CD4-positive, CD25-positive, alpha-beta regulatory T cell (primary cell): ENCODE data around the gene ZNF827. TPM values are rescaled to one million over a fixed set of nuclear protein-coding genes. Genes with fewer than 3 reads are reported as not detected.
"Not testable (repeated sequence)": the region's sequence is repeated elsewhere in the genome, so short reads cannot be mapped to it uniquely, and the experiment has no call there.

Experiments
- ATAC-seq, 2 donors: fragments of 150-1000 bp; cut with Tn5 transposase; one replicate each; pipeline ENCODE4 v1.10.0; 2021; ENCODE audit warnings: low read depth in 2 of 2, moderate number of reproducible peaks in 2 of 2, moderate library complexity in 1 of 2
- DNase-seq, 3 donors: peaks; one replicate each; pipeline versions ENCODE4 v3.0.0 to v3.0.0-alpha.2; 2012 to 2022; ENCODE audit warnings: mixed read lengths in 1 of 3
- H3K27ac ChIP-seq: one replicate; pipeline ENCODE4 v1.7.0; 2013; ENCODE audit warnings: mild to moderate bottlenecking, low read length; ENCODE audit not compliant: insufficient read depth, poor library complexity, severe bottlenecking
- H3K27me3 ChIP-seq: one replicate; pipeline ENCODE4 v1.7.0; 2013; ENCODE audit warnings: low read length; ENCODE audit not compliant: control insufficient read depth, insufficient read depth
- H3K36me3 ChIP-seq: one replicate; pipeline ENCODE4 v1.7.0; 2013; ENCODE audit warnings: mild to moderate bottlenecking, low read length, moderate library complexity; ENCODE audit not compliant: control insufficient read depth, insufficient read depth
- H3K4me1 ChIP-seq: 2 replicates; pipeline ENCODE4 v1.7.0; 2013; ENCODE audit warnings: mild to moderate bottlenecking, low read length; ENCODE audit not compliant: insufficient read depth, control insufficient read depth, poor library complexity, severe bottlenecking
- H3K4me3 ChIP-seq: one replicate; pipeline ENCODE4 v1.7.0; 2013; ENCODE audit warnings: low read depth, mild to moderate bottlenecking, low read length, moderate library complexity
- H3K9me3 ChIP-seq, 2 experiments: 1 replicate in 1 of 2; 2 replicates in 1 of 2; pipeline ENCODE4 v1.7.0; 2013; ENCODE audit warnings: low read length in 2 of 2, mild to moderate bottlenecking in 1 of 2, moderate library complexity in 1 of 2; ENCODE audit not compliant: control insufficient read depth in 2 of 2
- H3K27ac Mint-ChIP-seq, 3 donors: one replicate each; pipeline ENCODE4 v1.8.0; 2020 to 2022; ENCODE audit warnings: mild to moderate bottlenecking in 3 of 3, mixed read lengths in 3 of 3, moderate library complexity in 2 of 3
- H3K27me3 Mint-ChIP-seq: one replicate; pipeline ENCODE4 v1.8.0; 2022; ENCODE audit warnings: mild to moderate bottlenecking, mixed read lengths
- H3K36me3 Mint-ChIP-seq: one replicate; pipeline ENCODE4 v1.8.0; 2020; ENCODE audit warnings: mixed read lengths
- H3K4me1 Mint-ChIP-seq, 4 donors: one replicate each; pipeline ENCODE4 v1.8.0; 2020 to 2022; ENCODE audit warnings: mixed read lengths in 4 of 4, mild to moderate bottlenecking in 1 of 4
- H3K4me3 Mint-ChIP-seq, 4 donors: one replicate each; pipeline ENCODE4 v1.8.0; 2020 to 2022; ENCODE audit warnings: mild to moderate bottlenecking in 4 of 4, mixed read lengths in 4 of 4, moderate library complexity in 3 of 4
- H3K9me3 Mint-ChIP-seq, 7 donors: one replicate each; pipeline ENCODE4 v1.8.0; 2020 to 2022; ENCODE audit warnings: mixed read lengths in 7 of 7, mild to moderate bottlenecking in 3 of 7, moderate library complexity in 2 of 7
- polyA plus RNA-seq, 4 donors: library from polyadenylated mRNA; unstranded; fragments of 300-500 nt; fragmentation: Illumina TruSeq; gene quantifications; one replicate each; pipeline ENCODE4 v1.2.3, GENCODE V29; 2021
- total RNA-seq: library from RNA; stranded (reverse); gene quantifications from one replicate; pipeline ENCODE4 v1.2.3, GENCODE V29; 2022

ZNF827 gene
- total and polyA plus RNA-seq, 5 donors from 2014 or later = 0.92 to 6.0 (median 1.2) TPM

DNA sequence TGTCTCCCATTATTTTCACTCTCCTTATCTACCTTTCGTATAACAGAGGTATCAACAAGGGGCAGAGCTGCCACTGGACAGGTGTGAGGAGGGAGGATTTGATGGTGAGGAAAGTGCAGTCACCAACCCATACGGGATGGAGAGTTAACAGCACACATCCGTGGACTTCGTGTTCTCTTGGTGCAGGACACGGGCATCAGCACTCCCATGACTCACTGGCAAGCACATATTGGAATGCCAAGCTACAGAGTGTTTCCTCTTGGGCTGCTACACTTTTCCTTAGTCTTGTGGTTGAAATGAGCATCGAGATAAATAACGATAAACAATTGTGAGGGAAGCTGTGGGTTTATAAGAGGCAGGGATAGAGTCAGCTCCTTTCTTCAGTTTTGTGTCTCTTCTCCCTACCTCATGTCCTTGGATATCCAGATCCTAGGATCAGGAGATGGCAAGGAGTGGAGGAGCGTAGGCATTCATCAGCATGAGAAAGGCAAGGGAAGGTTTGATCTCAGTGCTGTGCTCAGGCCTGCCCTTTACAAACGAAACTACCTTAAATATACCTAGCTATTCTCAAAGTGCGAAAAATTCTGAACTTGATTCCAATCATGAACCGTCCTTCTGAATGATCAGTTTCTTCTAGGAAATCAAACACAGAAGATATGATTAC lies 96.3 kb downstream of the ZNF827 start:
- no peak for ATAC-seq
- peaks cover 30% of the 10 kb centered on the region for H3K36me3 Mint-ChIP-seq
- H3K27me3 ChIP-seq = no peaks in the 10 kb centered on the region
- no peak overlapping the region for H3K4me3 ChIP-seq
- no peak overlapping the region for H3K4me3 Mint-ChIP-seq
- H3K4me1 ChIP-seq = peaks cover 4% of the 10 kb centered on the region
- DNase-seq = no peak
- peaks cover 10 to 20% (median 12%) of the 10 kb centered on the region in 4 donors for H3K4me1 Mint-ChIP-seq
- no peaks in the 10 kb centered on the region for H3K9me3 ChIP-seq
- H3K27ac Mint-ChIP-seq = peak overlapping the region in 1 of 3 donors; percentile 15
- H3K36me3 ChIP-seq = no peaks in the 10 kb centered on the region
- no peak overlapping the region for H3K27ac ChIP-seq
- H3K27me3 Mint-ChIP-seq = no peaks in the 10 kb centered on the region
- no peaks in the 10 kb centered on the region for H3K9me3 Mint-ChIP-seq

DNA sequence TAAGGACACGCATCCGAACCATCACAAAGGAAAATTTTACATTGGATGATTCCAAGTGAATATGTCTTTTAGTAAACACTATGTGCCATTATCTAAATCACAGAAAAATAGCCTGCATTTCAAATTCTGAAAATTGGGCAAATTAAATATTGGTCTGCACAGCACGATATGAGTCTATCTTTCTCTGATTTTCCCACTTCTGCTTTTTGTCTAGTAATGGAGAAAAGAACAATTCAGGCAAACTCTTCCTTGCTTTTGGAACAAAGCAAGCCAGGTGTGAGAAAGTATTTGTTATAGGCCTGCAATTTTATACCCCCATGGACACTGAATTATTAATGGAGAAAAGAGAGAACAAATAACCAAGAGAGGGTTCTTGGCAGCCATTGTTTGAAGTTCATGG lies 97.8 kb downstream of the ZNF827 start:
- H3K27ac ChIP-seq = no peak overlapping the region
- no peaks in the 10 kb centered on the region for H3K36me3 ChIP-seq
- ATAC-seq (no peak), DNase-seq (no peak)
- Mint-ChIP-seq H3K9me3 (no peaks in the 10 kb centered on the region), H3K36me3 (peaks cover 25% of the 10 kb centered on the region), H3K4me3 (no peak overlapping the region), H3K27me3 (no peaks in the 10 kb centered on the region), H3K27ac (no peak overlapping the region), H3K4me1 (peaks cover 10 to 20% (median 12%) of the 10 kb centered on the region in 4 donors)
- H3K4me3 ChIP-seq = no peak overlapping the region
- no peaks in the 10 kb centered on the region for H3K9me3 ChIP-seq
- peaks cover 4% of the 10 kb centered on the region for H3K4me1 ChIP-seq
- H3K27me3 ChIP-seq = no peaks in the 10 kb centered on the region

GRCh38 chr4:145840162-145840768 lies 98.4 kb downstream of the ZNF827 start:
- Mint-ChIP-seq H3K4me1 (peaks cover 10 to 20% (median 12%) of the 10 kb centered on the region in 4 donors), H3K4me3 (no peak overlapping the region), H3K27me3 (no peaks in the 10 kb centered on the region), H3K36me3 (peaks cover 20% of the 10 kb centered on the region), H3K9me3 (no peaks in the 10 kb centered on the region), H3K27ac (no peak overlapping the region)
- DNase-seq = peak in 2 of 3 donors; percentile 28 to 65
- Histone ChIP-seq H3K27ac (no peak overlapping the region), H3K4me3 (no peak overlapping the region), H3K9me3 (no peaks in the 10 kb centered on the region), H3K27me3 (no peaks in the 10 kb centered on the region), H3K36me3 (no peaks in the 10 kb centered on the region), H3K4me1 (peaks cover 4% of the 10 kb centered on the region)
- peak; percentile 45 to 76 for ATAC-seq

DNA sequence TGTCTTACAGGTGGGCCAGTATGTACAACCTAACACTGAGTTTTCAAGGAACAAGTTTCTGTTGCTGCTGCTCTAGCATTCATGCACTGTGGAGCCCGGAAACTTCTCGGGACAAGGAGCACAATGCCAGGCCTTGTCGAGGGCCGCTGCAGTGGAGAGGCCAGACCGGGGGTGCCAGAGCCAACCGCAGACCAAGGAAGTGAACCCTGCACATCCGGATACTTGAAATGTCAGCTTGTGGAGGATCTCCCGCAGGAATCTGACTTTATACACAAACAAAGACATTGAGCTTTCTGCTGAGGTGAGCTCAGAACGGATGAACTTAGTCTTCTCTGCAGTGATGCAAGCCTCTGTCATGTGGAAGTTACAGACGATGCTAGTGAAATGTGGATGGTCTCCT lies 99.5 kb downstream of the ZNF827 start:
- H3K27me3 ChIP-seq = no peaks in the 10 kb centered on the region
- H3K9me3 Mint-ChIP-seq = no peaks in the 10 kb centered on the region
- H3K4me3 ChIP-seq = no peak overlapping the region
- no peak for DNase-seq
- H3K27me3 Mint-ChIP-seq = no peaks in the 10 kb centered on the region
- peaks cover 12% of the 10 kb centered on the region for H3K36me3 Mint-ChIP-seq
- H3K4me1 ChIP-seq = peaks cover 4% of the 10 kb centered on the region
- no peak overlapping the region for H3K4me3 Mint-ChIP-seq
- H3K27ac ChIP-seq = no peak overlapping the region
- no peak overlapping the region for H3K27ac Mint-ChIP-seq
- no peak for ATAC-seq
- no peaks in the 10 kb centered on the region for H3K9me3 ChIP-seq
- H3K36me3 ChIP-seq = no peaks in the 10 kb centered on the region
- H3K4me1 Mint-ChIP-seq = peaks cover 8 to 14% (median 9%) of the 10 kb centered on the region in 4 donors

GRCh38 chr4:145832384-145832783 lies 106.2 kb downstream of the ZNF827 start:
- H3K4me3 ChIP-seq, DNase-seq, H3K27ac ChIP-seq, ATAC-seq, H3K27me3 Mint-ChIP-seq, H3K27ac Mint-ChIP-seq, H3K4me3 Mint-ChIP-seq, H3K9me3 ChIP-seq, H3K36me3 Mint-ChIP-seq, H3K27me3 ChIP-seq, H3K36me3 ChIP-seq, H3K9me3 Mint-ChIP-seq: not testable (repeated sequence)
- H3K4me1 ChIP-seq = peaks cover 14% of the 10 kb centered on the region
- H3K4me1 Mint-ChIP-seq = peaks cover 11 to 39% (median 22%) of the 10 kb centered on the region in 4 donors

DNA sequence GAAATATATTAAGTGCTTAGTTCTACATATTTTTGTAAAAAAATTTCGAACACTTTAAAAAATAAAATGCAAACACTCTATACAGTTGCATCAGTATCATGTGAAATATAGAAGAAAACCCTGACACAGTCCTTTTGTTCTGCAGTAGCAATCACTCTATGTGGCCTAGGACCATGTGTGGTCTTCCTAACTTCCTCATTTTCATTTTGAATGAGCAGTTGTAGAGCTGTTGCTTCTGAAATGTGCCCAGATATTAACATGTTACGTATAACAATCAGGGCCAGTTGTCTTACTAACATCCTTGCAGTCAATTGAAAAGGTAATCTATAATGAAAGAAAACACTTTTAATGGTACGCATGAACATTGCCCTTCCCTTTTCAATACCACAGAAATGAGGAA lies 107.9 kb downstream of the ZNF827 start:
- peaks cover 14% of the 10 kb centered on the region for H3K4me1 ChIP-seq
- no peak overlapping the region for H3K4me3 ChIP-seq
- H3K9me3 ChIP-seq = no peaks in the 10 kb centered on the region
- peaks cover 0 to 2% (median 0%) of the 10 kb centered on the region in 7 donors for H3K9me3 Mint-ChIP-seq
- DNase-seq (no peak), ATAC-seq (no peak)
- peaks cover 11 to 39% (median 22%) of the 10 kb centered on the region in 4 donors for H3K4me1 Mint-ChIP-seq
- H3K36me3 ChIP-seq = no peaks in the 10 kb centered on the region
- no peak overlapping the region for H3K27ac ChIP-seq
- H3K27ac Mint-ChIP-seq = peak overlapping the region in 1 of 3 donors; percentile 30
- H3K27me3 ChIP-seq = no peaks in the 10 kb centered on the region
- H3K4me3 Mint-ChIP-seq = no peak overlapping the region
- no peaks in the 10 kb centered on the region for H3K27me3 Mint-ChIP-seq
- H3K36me3 Mint-ChIP-seq = no peaks in the 10 kb centered on the region

- no peaks in the 10 kb centered on the region for H3K9me3 ChIP-seq
- Mint-ChIP-seq H3K36me3 (peaks cover 2% of the 10 kb centered on the region), H3K9me3 (peaks cover 0 to 2% (median 0%) of the 10 kb centered on the region in 7 donors), H3K27ac (peak overlapping the region; percentile 86 to 96 (median 93)), H3K27me3 (no peaks in the 10 kb centered on the region), H3K4me3 (peak overlapping the region; percentile 53 to 81 (median 68)), H3K4me1 (peaks cover 11 to 39% (median 22%) of the 10 kb centered on the region in 4 donors)
- peaks cover 14% of the 10 kb centered on the region for H3K4me1 ChIP-seq
- H3K4me3 ChIP-seq = peak overlapping the region; percentile 65
- no peak overlapping the region for H3K27ac ChIP-seq
- peak in 1 of 2 donors; percentile 37 for ATAC-seq
- DNase-seq = peak in 2 of 3 donors; percentile 10 to 52
- no peaks in the 10 kb centered on the region for H3K36me3 ChIP-seq
- no peaks in the 10 kb centered on the region for H3K27me3 ChIP-seq
Measured at GRCh38 chr4:145829629-145830395, 108.8 kb downstream of the ZNF827 start.
